ENCODE results near the gene UQCC2.

GRCh38 chr6:33757113-33757512 lies 45.6 kb upstream of the UQCC2 start:
- TF ChIP-seq CTCF (conservative IDR thresholded peaks at IDR 0.05) (no peak), ZFX (IDR thresholded peaks at IDR 0.05) (no peak)

Measured in C4-2B (cell line).